HG02571 (cell line): ENCODE measurements around the gene M1AP.
"Not testable (repeated sequence)": the region's sequence is repeated elsewhere in the genome, so short reads cannot be mapped to it uniquely, and the experiment has no call there.

Experiments
- ATAC-seq: cut with Tn5 transposase; IDR thresholded peaks from one replicate; pipeline ENCODE4 v1.9.1; 2021; ENCODE audit warnings: mild to moderate bottlenecking, moderate library complexity; ENCODE audit not compliant: unreplicated experiment

The M1AP gene

GRCh38 chr2:74569686-74570085 is 78.4 kb downstream of the M1AP start:
- ATAC-seq: no peak

GRCh38 chr2:74567881-74568280 is 80.2 kb downstream of the M1AP start:
- no peak for ATAC-seq

- ATAC-seq: no peak
These were observed 81.4 kb downstream of the M1AP start for GRCh38 chr2:74566754-74567085.

DNA sequence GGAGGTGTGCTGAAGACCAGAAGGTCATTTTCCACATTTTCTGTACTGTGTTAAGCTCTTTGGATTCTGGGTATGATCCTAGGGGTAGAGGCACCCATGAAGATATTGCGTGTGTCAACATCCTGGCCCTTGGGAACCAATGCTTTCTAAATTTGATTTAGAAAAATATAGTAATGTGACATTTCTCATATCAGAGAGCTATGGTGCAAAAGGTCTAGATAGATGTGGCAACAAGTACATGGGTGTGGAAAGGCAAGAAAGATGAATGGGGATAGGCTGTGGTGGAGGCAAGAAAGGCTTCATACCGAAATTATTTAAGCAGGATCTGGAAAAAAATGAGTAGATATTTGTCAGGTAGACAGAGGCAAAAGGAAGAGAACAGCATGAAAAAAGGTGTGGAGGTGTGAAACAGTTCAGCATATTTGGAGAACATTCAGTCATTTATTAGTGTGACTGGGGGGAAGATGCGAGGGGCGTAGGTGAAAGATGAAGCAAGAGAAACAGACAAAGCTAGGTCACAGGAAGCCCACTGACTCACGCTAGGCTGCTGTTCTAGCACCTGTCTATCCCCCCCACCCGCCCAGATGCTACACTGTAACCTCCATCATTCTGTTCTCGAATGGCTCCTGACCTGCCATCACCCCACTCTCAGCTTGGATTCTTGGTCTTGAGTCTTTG is 81.9 kb downstream of the M1AP start:
- no peak for ATAC-seq

DNA sequence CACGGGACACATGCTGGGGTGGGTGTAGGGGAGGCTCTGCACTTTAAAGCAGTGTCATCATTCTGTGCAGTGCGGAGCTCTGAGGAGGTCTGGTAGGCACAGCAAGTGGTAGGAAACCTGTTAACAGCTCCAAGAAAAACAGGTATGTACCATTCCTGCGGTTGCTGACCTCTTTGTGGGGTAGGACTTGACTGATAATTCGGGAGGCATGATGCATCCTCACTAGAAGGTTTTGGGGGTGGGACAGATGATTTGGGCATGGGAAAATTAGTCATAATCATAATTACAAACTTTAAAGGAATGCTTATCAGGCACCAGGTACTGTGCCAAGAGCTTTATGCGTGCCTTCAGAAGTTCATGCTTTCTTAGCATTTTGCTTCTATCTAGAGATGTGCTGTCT is 83.9 kb downstream of the M1AP start:
- no peak for ATAC-seq

DNA sequence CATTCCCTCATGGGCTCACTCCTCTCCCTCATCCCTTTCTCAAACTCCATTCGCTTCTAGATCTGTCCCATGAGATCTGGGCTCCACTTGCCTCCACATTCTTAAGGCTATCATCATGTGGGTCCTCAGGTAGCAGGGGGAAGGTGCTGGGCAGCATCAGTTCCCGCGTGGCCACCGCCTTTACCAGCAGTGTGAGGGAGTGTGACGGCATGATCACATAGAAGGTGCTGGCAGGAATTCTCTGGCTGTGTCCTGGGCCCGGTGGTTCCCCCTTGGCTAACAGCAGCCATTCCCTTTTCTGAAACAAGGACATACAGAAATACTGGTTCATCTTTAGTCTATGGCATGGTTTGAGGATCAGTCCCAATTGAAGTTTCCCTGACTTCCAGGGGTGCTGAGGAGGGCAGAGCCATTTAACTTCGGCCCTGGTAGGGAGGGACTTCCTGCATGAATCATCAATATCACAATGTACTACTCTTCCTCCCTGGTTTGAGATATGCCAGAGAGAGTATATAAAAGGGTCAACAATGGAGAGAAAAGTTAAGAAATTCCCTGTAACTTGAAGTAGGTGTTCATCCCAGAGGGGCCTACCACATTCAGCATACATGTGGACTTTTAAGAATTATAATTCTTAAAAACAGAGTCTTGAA is 85.9 kb downstream of the M1AP start:
- ATAC-seq: no peak

DNA sequence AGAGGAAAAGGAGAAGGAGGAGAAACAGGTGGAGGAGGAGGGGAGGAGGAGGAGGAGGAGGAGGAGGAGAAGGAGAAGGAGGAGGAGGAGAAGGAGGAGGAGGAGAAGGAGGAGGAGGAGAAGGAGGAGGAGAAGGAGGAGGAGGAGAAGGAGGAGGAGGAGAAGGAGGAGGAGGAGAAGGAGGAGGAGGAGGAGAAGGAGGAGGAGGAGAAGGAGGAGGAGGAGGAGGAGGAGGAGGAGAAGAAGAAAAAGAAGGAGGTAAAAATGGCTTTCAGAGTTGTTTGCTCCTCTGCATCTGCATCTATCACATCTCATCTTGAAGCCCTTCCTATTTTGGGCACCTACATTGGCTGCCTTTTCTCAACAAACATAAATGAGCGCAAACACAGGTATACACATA is 87.1 kb downstream of the M1AP start:
- not testable (repeated sequence) for ATAC-seq

DNA sequence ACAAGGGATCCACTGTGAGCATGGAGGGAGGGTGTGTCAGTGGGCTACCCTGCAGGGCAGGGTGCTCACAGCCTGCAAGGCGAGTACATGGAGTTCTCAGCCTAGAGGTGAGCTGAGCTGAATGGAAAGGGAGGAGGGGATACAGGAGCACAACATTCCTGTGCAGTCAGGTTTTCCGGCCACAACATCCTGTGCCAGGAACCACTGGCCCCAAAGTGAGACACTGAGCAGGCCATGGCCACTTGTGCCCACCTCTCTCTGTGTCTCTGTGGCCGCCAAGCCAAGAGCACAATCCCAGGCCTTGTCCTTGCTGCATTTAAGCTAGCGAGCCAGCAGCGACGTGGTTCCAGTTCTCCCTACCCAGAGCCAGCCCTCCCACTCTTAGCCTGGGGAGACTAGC is 87.5 kb downstream of the M1AP start:
- no peak for ATAC-seq

GRCh38 chr2:74559912-74560311 is 88.2 kb downstream of the M1AP start:
- no peak for ATAC-seq

DNA sequence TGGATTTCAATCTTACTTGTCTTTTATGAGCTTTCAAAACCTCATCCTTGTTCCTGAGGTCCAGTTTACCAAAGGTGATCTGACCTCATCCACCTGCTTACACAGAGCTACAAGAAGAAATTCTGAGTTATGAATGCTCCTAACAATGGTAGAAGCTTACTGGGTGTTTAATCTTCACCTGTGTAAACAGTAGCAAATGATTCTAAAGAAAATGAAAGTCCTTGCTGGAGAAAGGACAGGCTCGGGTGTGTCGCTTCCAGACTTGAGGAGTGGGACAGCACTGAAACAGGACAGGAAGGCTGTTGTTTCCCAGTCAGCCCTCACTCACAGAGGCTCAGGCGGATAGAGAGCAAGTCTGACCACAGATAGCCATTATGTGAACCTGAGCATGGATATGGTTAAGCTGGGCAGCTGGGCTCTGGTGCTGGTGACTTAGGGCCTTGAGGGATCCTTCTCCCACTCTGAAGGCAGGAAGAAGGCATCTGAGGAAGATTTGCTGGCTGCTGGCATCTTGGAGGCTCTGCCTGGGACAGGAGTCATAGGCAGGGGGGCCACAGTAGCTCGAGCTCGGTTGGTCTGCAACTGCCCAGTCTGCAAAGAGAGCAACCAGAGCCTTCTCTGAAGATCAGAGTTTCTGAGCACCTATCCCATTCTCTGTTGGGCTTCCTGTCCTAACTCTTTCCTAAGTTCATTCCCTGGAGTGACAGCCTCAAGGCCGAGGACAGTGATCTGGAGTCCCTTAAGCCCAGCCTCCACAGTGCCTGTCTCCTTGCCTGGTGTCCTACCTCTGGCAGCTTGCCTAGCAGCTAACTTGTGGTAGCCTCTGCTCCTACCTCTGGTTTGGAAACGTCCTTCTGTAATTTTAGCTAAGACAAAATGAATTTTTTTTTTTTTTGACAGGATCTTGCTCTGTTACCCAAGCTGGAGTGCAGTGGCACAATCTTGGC is 89.6 kb downstream of the M1AP start:
- ATAC-seq: no peak

GRCh38 chr2:74556831-74557370 is 91.2 kb downstream of the M1AP start:
- ATAC-seq: no peak

DNA sequence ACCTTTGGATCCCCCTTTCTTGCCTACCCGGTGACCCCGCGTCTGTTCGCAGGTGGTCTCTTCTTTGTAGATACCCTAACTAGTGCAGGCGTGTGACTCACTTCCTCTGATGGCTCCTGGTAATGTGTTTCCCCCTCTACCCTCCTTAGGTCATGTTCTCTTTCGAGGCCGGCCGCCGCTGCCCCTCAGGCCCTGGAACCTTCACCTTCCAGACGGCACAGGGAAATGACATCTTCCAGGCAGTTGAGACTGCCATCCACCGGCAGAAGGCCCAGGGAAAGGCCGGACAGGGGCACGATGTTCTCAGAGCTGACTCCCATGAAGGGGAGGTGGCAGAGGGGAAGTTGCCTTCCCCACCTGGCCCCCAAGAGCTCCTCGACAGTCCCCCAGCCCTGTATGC is 92.0 kb downstream of the M1AP start:
- no peak for ATAC-seq

- ATAC-seq: no peak
These were observed 92.5 kb downstream of the M1AP start for GRCh38 chr2:74555610-74556103.

DNA sequence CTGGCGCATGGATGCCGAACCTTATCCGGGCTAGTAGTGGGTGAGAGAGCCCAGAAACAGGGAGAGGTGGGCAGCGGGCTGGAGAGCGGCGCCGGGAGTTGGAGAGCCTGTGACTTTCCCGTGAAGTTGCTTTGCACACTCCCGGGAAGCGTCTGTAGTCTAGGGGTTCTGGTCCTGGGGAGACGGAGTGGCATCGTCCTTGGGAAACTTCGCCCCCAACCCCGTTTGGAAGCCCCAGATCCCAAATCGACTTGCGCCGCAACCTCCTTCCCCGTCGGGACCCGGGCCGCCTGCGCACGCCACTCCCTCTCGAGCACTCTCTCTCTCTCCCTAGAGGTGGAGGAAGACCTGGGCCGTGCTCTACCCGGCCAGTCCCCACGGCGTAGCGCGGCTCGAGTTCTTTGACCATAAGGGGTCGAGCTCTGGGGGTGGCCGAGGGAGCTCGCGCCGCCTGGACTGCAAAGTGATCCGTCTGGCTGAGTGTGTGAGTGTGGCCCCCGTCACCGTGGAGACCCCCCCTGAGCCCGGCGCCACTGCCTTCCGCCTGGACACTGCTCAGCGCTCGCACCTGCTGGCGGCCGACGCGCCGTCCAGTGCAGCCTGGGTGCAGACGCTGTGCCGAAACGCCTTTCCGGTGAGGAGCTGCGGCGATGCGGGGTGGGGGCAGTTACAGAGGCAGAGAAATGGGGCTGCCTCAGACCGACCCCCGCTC is 93.2 kb downstream of the M1AP start:
- ATAC-seq: peak; percentile 38

DNA sequence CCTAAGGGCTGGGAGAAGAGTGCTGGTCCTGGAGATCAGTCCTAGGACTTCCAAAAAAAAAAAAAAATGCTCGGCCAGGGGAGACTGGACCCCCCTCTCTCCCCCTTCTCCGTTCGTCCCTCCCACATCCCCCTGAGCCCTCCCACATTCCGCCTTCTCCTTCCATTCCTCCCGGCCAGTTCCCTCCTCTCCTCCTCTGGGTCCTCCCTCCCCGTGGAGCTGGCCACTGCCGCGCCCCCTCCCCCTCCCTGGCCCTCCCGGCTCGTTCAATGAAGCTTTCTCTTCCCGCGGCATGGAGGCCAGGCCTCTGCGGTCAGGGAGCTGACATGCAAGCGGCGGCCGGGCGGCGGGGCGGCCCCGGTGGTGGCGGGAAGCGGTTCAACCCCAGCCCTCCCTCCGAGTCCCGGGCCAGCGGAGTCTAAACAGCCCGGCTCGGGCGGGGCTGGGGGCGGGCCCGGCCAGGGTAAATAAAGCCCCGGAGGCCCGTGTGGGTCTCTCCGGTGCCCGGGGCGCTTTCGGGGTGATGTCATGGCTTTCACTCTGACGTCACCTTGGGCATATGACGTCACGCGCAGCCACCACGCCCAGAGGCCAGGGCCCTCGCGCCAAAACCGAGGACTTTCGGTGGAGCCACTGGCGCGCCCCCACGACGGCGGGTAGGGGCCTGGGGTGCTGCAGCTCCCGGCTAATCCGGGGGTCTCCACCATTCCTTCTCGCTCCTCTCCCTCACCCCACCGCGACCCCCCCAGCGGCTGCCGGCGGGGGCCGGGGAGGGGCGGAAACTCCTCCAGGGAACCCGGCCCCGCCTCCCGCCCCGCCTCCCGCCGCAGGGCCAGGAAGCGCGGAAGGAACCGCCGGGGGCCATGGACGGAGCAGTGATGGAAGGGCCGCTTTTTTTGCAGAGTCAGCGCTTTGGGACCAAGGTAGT is 94.0 kb downstream of the M1AP start, which contains the start of the genes DOK1 and LOXL3:
DOK1 (plus strand) TSS at position 829 of the 928 bp plus-strand sequence; CDS start at position 864, 35 bp downstream.
LOXL3 (minus strand) TSS at position 51 of the 928 bp plus-strand sequence. CDS start 1,308 bp downstream, outside the sequence.
- ATAC-seq: peak; percentile 55

DNA sequence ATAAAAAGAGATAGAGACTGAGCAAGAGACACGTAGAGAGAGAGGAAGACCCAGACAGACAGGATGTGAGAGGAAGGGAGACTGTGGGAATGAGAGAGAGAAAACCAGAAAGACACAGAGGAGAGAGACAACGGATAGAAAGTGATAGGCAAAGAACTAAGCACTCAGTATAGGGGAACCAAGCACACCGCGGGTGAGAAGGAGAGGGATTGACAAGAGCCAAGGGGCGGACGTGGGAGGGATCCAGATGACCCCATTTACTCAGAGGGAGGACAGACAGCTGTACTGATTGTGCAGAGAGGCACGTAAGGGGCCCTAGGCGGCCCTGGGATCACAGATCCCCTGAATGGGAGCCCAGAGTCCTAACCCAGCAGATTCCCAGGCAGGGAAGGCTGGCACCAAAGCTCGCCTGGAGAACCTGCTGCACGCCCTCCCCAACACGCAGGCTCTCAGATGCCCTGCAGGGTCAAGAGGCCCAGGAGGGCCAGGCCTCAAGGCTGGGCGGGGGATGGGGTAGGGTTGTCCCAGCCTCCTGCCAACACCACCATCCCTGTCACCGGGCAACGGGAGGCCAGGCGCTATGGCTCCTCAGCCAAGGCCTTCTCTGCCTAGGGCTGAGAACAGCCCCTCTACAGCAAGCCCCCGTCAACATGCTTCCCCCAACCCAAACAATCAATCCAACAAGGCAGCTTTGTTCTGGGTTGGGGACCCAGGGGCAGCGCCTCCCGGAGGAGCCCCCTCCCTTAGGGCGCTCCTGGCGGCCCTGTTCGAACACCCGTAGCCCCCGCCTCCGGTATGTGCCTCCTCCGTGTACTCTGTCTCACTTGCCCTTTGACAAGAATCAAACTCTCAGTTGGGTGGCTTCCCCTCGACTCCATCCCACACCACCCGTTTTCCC is 95.0 kb downstream of the M1AP start:
- no peak for ATAC-seq

DNA sequence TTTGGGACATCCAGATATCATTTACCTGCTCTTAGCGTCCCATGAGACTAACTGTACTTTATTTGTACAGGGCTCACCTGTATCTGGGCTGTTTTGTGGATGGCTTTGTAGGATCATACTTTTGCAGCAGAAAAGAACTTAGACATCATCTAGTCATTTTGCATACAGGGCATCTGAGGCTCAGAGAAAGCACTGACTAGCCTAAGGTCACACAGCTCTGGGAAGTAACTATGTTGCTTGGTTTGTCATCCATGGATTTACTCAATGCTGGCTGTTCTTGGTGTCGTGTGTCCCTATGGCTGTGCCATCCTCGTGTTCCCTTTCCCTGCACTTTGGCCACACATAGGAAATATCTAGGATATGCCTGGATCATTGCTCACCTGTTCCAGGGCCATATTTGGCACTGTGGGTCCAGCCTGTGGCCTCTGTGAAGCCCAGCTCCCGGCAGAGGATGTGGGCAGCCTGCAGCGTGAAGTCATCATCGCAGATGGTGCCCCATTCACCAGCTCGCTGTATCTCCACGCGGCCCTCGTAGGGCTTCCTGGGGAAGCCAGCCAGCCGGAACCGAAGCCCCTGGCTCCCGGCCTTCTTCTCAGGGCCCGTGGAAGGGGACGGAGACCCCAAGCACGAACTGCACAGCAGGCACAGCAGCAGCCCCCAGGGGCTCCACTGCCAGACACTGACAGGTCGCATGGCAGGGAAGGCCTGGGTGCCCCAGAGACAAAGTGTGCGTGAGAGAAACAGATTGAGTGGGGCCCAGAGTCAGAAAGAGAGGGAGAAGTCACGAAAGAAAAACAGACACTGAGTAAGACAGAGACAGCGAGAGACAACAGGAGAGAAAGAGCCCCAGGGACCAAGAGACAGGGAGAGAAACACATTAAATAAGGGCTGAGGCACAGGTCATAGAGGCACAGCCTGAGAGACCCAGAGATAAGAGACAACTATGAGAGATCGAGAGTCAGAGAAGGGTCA is 95.9 kb downstream of the M1AP start:
- no peak for ATAC-seq
